Measurements from ENCODE around the gene PRDM16. TPM values are rescaled to one million over a fixed set of nuclear protein-coding genes. Genes with fewer than 3 reads are reported as not detected.

The PRDM16 gene
- total and polyA plus RNA-seq, 2 of the 13 experiments (the other 11 are each of a cell fraction or from before 2014, with no cell fraction given) = 0.15 to 0.81 TPM

DNA sequence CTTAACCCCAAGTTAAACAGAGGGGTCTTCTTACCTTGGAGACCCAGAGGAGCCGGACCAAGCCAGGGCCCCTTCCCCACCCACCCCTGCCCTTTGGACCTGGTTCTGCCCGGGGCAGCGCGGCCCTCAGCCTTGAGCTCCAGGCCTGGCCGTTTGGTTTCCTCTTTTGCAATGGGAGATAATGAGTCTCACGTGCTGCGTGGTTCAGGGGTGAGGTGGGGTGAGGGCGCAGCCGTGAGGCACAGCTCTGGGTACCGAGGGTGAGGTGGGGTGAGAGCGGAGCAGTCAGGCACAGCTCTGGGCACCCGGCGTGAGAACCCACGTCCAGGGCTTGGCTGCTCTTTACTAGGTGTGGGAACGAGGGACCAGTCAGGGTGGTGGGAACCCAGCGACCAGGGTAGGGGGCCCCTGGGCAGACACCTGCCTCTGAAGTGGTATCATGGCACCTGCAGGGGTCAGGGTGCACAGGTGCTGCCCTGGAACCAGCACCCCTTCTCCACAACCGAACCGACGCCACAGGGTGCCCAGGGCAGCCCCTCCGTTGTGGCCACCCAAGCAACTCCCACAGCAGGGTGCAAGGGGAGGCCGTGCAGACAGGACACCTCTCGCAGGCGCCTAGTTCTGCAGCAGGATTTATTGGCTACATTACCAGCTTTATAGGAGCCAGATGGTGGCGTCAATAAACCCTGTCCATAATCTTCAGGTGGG, 182.2 kb downstream of the PRDM16 start (continued):
- TF ChIP-seq NFIB (CRISPR knock-in tag; IDR thresholded peaks at IDR 0.05; ENCODE audit: borderline replicate concordance) = no peak
- no peak for TF ChIP-seq CHCHD3 (CRISPR knock-in tag; IDR thresholded peaks at IDR 0.05)
- TF ChIP-seq, protein P1, sequence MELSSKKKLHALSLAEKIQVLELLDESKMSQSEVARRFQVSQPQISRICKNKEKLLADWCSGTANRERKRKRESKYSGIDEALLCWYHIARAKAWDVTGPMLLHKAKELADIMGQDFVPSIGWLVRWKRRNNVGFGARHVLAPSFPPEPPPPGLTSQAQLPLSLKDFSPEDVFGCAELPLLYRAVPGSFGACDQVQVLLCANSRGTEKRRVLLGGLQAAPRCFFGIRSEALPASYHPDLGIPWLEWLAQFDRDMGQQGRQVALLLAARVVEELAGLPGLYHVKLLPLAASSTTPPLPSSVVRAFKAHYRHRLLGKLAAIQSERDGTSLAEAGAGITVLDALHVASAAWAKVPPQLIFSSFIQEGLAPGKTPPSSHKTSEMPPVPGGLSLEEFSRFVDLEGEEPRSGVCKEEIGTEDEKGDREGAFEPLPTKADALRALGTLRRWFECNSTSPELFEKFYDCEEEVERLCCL (CRISPR knock-in tag; IDR thresholded peaks at IDR 0.05; ENCODE audit: borderline replicate concordance) = no peak
- TF ChIP-seq TCF7 (IDR thresholded peaks at IDR 0.05; ENCODE audit: low read depth) = peak; percentile 30; the same call in 1 of the 2 replicates
- no peak for TF ChIP-seq ZMAT5 (CRISPR knock-in tag; IDR thresholded peaks at IDR 0.05; ENCODE audit: borderline replicate concordance, low read depth)
- TF ChIP-seq, protein P2, sequence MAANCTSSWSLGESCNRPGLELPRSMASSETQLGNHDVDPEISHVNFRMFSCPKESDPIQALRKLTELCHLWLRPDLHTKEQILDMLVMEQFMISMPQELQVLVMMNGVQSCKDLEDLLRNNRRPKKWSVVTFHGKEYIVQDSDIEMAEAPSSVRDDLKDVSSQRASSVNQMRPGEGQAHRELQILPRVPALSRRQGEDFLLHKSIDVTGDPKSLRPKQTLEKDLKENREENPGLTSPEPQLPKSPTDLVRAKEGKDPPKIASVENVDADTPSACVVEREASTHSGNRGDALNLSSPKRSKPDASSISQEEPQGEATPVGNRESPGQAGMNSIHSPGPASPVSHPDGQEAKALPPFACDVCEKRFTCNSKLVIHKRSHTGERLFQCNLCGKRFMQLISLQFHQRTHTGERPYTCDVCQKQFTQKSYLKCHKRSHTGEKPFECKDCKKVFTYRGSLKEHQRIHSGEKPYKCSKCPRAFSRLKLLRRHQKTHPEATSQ (CRISPR knock-in tag; IDR thresholded peaks at IDR 0.05; ENCODE audit: borderline replicate concordance) = no peak
- no peak for TF ChIP-seq SRSF4 (IDR thresholded peaks at IDR 0.05; ENCODE audit: low read depth, low read length, poor library complexity, severe bottlenecking)
- TF ChIP-seq AGO1 (IDR thresholded peaks at IDR 0.05; ENCODE audit: low read depth, low read length, poor library complexity, severe bottlenecking) = no peak
- no peak for TF ChIP-seq BCL3 (CRISPR knock-in tag; IDR thresholded peaks at IDR 0.05)
- peak; percentile 38; the same call in 1 of the 2 replicates for TF ChIP-seq GATAD2A (CRISPR knock-in tag; IDR thresholded peaks at IDR 0.05)
- no peak for TF ChIP-seq FOXM1 (CRISPR knock-in tag; IDR thresholded peaks at IDR 0.05)
- no peak for TF ChIP-seq SATB2 (CRISPR knock-in tag; IDR thresholded peaks at IDR 0.05)
- no peak for TF ChIP-seq ZSCAN21 (CRISPR knock-in tag; IDR thresholded peaks at IDR 0.05; ENCODE audit: borderline replicate concordance)
- no peak for TF ChIP-seq KLF16 (CRISPR knock-in tag; IDR thresholded peaks at IDR 0.05)
- TF ChIP-seq SNRNP70 (IDR thresholded peaks at IDR 0.05; ENCODE audit: low read depth, low read length) = no peak
- TF ChIP-seq, protein P3, sequence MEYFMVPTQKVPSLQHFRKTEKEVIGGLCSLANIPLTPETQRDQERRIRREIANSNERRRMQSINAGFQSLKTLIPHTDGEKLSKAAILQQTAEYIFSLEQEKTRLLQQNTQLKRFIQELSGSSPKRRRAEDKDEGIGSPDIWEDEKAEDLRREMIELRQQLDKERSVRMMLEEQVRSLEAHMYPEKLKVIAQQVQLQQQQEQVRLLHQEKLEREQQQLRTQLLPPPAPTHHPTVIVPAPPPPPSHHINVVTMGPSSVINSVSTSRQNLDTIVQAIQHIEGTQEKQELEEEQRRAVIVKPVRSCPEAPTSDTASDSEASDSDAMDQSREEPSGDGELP (IDR thresholded peaks at IDR 0.05; ENCODE audit: borderline replicate concordance, low read depth) = no peak
- no peak for TF ChIP-seq ZIK1 (CRISPR knock-in tag; IDR thresholded peaks at IDR 0.05; ENCODE audit: borderline replicate concordance, low read depth)
- TF ChIP-seq NR2F1 (CRISPR knock-in tag; IDR thresholded peaks at IDR 0.05) = no peak
- TF ChIP-seq ZBTB10 (CRISPR knock-in tag; IDR thresholded peaks at IDR 0.05; ENCODE audit: borderline replicate concordance) = peak; percentile 67; the same call in 1 of the 2 replicates
- no peak for TF ChIP-seq ATAD3A (CRISPR knock-in tag; IDR thresholded peaks at IDR 0.05)
- TF ChIP-seq TEAD3 (CRISPR knock-in tag; optimal IDR thresholded peaks at IDR 0.05; ENCODE audit: borderline replicate concordance) = no peak
